Pancreas (tissue), 10 donors: ENCODE results near the gene ZFP90. TPM values are rescaled to one million over a fixed set of nuclear protein-coding genes. Genes with fewer than 3 reads are reported as not detected.
A peak's percentile ranks its signal among the peaks of the same experiment; 100 is the strongest.
"Not testable (repeated sequence)": the region's sequence is repeated elsewhere in the genome, so short reads cannot be mapped to it uniquely, and the experiment has no call there.

Experiments
- ATAC-seq, 4 donors: fragments of 200-7000 bp; cut with Tn5 transposase; one replicate each; pipeline versions ENCODE4 v1.8.0 to v1.9.1; 2020; ENCODE audit warnings: mild to moderate bottlenecking in 4 of 4, moderate library complexity in 4 of 4
- DNase-seq, 6 donors: peaks; one replicate each; pipeline ENCODE4 v3.0.0-alpha.2; 2020
- FAIRE-seq: peaks from 2 replicates; lab custom pipeline; 2012; peaks lifted over from hg19 to GRCh38; lab: Jason Lieb, UNC
- H3K27ac ChIP-seq, 4 donors: fragments of 200-600 bp; sonication (generic); 1 replicate in 3 of 4; 2 replicates in 1 of 4; pipeline versions ENCODE4 v1.5.0 to v1.8.0; 2020
- H3K27me3 ChIP-seq, 4 donors: fragments of 200-600 bp; one replicate each; pipeline ENCODE4 v1.8.0; 2021
- H3K36me3 ChIP-seq, 3 donors: fragments of 200-600 bp; sonication (generic) in 1 of 3; one replicate each; pipeline versions ENCODE4 v1.5.0 to v1.8.0; 2020 to 2021
- H3K4me1 ChIP-seq, 3 donors: fragments of 200-600 bp; one replicate each; pipeline ENCODE4 v1.8.0; 2021
- H3K4me3 ChIP-seq, 4 donors: fragments of 200-600 bp; sonication (generic) in 2 of 4; one replicate each; pipeline versions ENCODE4 v1.5.0 to v1.8.0; 2020 to 2021
- H3K9me3 ChIP-seq, 4 donors: fragments of 200-600 bp; one replicate each; pipeline ENCODE4 v1.8.0; 2021
- WGBS, 2 donors: extraction: QIAGEN DNeasy Blood & Tissue Kit; methylation state at CpG; one replicate each; pipeline ENCODE4 v1.1.7; 2013; 5-methylcytosine and 5-hydroxymethylcytosine counted together
- intact Hi-C, 3 donors: fragments of 100-400 bp; cut with DNase I; formaldehyde crosslinking; loops; one replicate each; pipeline versions ENCODE4 v1.11.1 to v1.14.2; 2022
- polyA plus RNA-seq, 2 donors: library from polyadenylated mRNA; stranded (reverse); fragments of 200-250 nt; gene quantifications; one replicate each; pipeline ENCODE4 v1.2.3, GENCODE V29; 2013
- total RNA-seq, 6 donors: library from RNA; stranded (reverse); fragmentation: NEBNext Ultra II Directional in 4 of 6; extraction: Animal tissue kit (Norgen Biotek cat#: 25700) in 4 of 6; gene quantifications; one replicate each; pipeline versions ENCODE4 v1.2.1 to v1.2.4, GENCODE V29; 2021 to 2023
- TF ChIP-seq, protein P1 (sequence below), 4 donors: fragments of 200-600 bp; sonication (generic) in 3 of 4; IDR thresholded peaks; one replicate each; pipeline versions ENCODE4 v1.5.0 to v1.8.0; 2021; ENCODE audit warnings: antibody characterized with exemption in 4 of 4
- donor health status: healthy with polysubstance abuse.
- donor health status: DM: no; HTN: no; CAD: no; lungs with moderate emphysema.
- donor health status: DM: no; HTN: no; CAD: no.
- donor health status: control.
- donor health status: control.
- donor health status: Bipolar disorder and iron deficiency.
- donor health status: DM: yes; HTN: yes; CAD: no.
- donor health status: DM: no; HTN: no; CAD: no.
- donor health status: DM: no; HTN: no; CAD: no.
- donor health status: DM: yes; HTN: yes; CAD: no.

ZFP90 gene
- total and polyA plus RNA-seq, 8 donors, result 5.4 to 15.3 (median 9.1) TPM

DNA sequence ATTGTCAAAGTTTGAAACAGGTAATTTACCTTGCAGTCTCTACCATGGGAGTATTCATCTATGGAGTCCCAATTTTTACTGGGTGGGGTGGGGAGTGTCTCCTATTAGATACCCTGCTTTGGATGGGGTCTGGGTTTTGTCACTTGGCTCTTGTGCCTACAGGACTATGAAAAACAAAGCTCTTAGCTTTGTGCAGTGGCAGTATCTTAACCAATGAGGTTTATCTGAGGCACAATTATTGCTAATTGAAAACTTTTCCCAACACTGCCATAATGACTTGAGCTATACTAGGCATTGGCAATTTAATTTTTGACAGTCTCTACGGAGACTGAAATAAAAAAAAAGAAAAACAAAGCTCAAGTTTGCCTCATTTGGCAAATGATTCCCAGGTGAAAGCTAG lies 3.8 kb upstream of the ZFP90 start:
- H3K27ac ChIP-seq, result no peak overlapping the region
- DNase-seq (no peak), FAIRE-seq (no peak), ATAC-seq (no peak)
- peaks cover 0 to 8% (median 0%) of the 10 kb centered on the region in 3 donors for H3K4me1 ChIP-seq
- no peaks in the 10 kb centered on the region for H3K27me3 ChIP-seq
- intact Hi-C loops, result no loop called here
- no peaks in the 10 kb centered on the region for H3K9me3 ChIP-seq
- TF ChIP-seq, protein P1, sequence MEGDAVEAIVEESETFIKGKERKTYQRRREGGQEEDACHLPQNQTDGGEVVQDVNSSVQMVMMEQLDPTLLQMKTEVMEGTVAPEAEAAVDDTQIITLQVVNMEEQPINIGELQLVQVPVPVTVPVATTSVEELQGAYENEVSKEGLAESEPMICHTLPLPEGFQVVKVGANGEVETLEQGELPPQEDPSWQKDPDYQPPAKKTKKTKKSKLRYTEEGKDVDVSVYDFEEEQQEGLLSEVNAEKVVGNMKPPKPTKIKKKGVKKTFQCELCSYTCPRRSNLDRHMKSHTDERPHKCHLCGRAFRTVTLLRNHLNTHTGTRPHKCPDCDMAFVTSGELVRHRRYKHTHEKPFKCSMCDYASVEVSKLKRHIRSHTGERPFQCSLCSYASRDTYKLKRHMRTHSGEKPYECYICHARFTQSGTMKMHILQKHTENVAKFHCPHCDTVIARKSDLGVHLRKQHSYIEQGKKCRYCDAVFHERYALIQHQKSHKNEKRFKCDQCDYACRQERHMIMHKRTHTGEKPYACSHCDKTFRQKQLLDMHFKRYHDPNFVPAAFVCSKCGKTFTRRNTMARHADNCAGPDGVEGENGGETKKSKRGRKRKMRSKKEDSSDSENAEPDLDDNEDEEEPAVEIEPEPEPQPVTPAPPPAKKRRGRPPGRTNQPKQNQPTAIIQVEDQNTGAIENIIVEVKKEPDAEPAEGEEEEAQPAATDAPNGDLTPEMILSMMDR (IDR thresholded peaks at IDR 0.05), result no peak
- H3K36me3 ChIP-seq, result peaks cover 0 to 3% (median 0%) of the 10 kb centered on the region in 3 donors
- H3K4me3 ChIP-seq, result no peak overlapping the region
- 58 to 62% methylated on average over 1 of the region's 1 CpG for WGBS, 2 donors

DNA sequence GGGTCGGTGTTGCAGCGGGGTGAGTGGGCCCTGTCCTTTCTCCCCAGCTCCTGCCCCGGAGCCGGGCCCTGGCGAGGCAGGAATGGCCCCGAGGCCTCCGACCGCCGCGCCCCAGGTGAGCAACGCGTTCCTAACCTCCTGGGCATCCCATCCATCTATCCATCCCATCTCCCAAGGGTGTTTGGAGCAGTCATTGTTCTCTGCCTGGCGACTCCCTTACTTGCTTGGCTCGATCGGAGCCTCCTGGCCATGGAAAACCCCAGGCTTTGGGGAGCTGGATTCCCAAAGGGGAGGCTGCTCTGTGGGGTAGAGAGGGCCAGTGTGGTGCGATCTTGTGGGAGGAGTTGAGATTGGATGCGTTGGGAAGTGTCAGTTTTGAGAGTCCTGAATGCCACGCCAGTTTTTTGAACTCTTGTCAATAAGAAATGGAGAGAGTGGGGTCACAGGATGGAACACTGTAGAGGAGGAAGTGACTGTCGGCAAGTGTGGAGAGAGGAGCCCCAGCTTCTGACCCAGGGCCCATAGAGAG lies 684 bp downstream of the ZFP90 start:
- 5% methylated on average over 18 to 19 of the region's 19 CpGs for WGBS, 2 donors
- peak overlapping the region; percentile 90 to 95 (median 91) for H3K4me3 ChIP-seq
- H3K4me1 ChIP-seq, result no peaks in the 10 kb centered on the region
- intact Hi-C loops, result loop anchor here in 1 of 3 donors (10.0 kb wide), 1 partner anchor 155 kb away; no protein-coding TSS in a partner anchor
- H3K27ac ChIP-seq, result no peak overlapping the region
- peak; percentile 38 to 57 (median 53) for ATAC-seq
- peaks cover 0 to 3% (median 0%) of the 10 kb centered on the region in 3 donors for H3K36me3 ChIP-seq
- H3K9me3 ChIP-seq, result no peaks in the 10 kb centered on the region
- no peak for FAIRE-seq
- TF ChIP-seq, protein P1 (IDR thresholded peaks at IDR 0.05), result no peak
- peak in 1 of 6 donors; percentile 35 for DNase-seq
- H3K27me3 ChIP-seq, result no peaks in the 10 kb centered on the region

DNA sequence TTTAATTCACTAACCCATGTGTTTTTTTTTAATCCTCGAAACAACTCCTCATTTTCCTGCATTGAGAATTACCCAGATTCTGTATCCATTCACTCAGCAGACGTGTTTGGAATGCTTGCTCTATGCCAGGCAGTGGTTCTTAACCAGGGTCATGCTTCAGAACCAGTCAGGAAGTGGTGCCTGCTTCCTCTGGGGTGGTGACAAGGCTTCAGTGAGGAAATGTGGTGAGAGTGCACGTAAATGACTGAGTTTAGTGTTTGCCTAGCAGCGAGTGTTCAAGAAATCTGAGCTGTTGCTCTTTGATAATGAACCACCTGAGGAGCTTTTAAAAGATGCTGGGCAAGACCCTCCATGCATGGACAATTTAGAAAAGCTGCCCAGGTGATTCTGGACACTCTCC lies 9.9 kb downstream of the ZFP90 start:
- ATAC-seq (no peak), FAIRE-seq (no peak), DNase-seq (no peak)
- WGBS, 2 donors, result 93 to 96% methylated on average over 4 of the region's 4 CpGs
- TF ChIP-seq, protein P1 (IDR thresholded peaks at IDR 0.05), result no peak
- Histone ChIP-seq H3K27ac (no peak overlapping the region), H3K36me3 (peaks cover 0 to 4% (median 0%) of the 10 kb centered on the region in 3 donors), H3K4me1 (no peaks in the 10 kb centered on the region), H3K27me3 (no peaks in the 10 kb centered on the region), H3K4me3 (no peak overlapping the region), H3K9me3 (no peaks in the 10 kb centered on the region)
- intact Hi-C loops, result loop anchor here in 1 of 3 donors (10.0 kb wide), 1 partner anchor 146 kb away; no protein-coding TSS in a partner anchor

DNA sequence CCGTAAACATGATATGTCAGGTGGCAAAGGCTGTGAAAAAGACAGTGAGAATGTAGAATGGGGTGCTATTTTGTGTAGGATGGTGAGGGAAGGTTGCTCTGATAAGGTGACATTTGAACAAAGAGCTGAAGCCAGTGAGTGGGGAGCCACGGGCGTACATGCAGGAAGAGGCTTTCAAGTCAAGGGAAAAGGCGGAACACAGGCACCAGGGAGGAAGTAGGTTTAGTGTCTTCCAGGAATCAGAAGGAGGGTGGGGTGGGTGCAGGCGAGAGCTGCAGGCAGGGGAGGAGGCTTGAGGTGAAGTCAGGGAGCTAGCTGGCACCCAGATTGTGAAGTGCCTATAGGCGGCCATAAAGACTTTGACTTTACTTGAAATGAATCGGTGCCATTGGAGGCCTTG lies 14.1 kb downstream of the ZFP90 start:
- H3K27ac ChIP-seq, result no peak overlapping the region
- no peaks in the 10 kb centered on the region for H3K9me3 ChIP-seq
- H3K4me1 ChIP-seq, result no peaks in the 10 kb centered on the region
- DNase-seq, result no peak
- H3K36me3 ChIP-seq, result peaks cover 0 to 18% (median 0%) of the 10 kb centered on the region in 3 donors
- TF ChIP-seq, protein P1 (IDR thresholded peaks at IDR 0.05), result no peak
- ATAC-seq, result no peak
- H3K27me3 ChIP-seq, result no peaks in the 10 kb centered on the region
- WGBS, 2 donors, result 90 to 99% methylated on average over 7 of the region's 7 CpGs
- no peak overlapping the region for H3K4me3 ChIP-seq
- no peak for FAIRE-seq
- intact Hi-C loops, result no loop called here

DNA sequence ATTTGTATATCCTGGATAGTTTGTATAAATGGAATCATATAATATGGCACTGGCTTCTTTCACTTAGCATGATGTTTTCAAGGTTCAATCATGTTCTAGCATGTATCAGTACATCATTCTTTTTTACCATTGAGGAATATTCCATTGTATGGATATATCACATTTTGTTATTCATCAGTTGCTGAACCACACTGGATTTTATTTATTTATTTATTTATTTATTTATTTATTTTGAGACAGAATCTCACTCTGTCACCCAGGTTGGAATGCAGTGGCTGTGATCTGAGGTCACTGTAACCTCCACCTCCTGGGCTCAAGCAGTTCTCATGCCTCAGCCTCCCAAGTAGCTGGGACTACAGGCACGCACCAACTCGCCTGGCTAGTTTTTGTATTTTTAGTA lies 21.2 kb downstream of the ZFP90 start:
- DNase-seq, H3K4me3 ChIP-seq, H3K4me1 ChIP-seq, ATAC-seq, intact Hi-C loops, H3K27ac ChIP-seq, FAIRE-seq, H3K27me3 ChIP-seq: not testable (repeated sequence)
- peaks cover 0 to 13% (median 4%) of the 10 kb centered on the region in 4 donors for H3K9me3 ChIP-seq
- 95 to 100% methylated on average over 2 of the region's 2 CpGs for WGBS, 2 donors
- peaks cover 0 to 63% (median 35%) of the 10 kb centered on the region in 3 donors for H3K36me3 ChIP-seq
